ENCODE results near the gene NAT16.

NAT16 gene

DNA sequence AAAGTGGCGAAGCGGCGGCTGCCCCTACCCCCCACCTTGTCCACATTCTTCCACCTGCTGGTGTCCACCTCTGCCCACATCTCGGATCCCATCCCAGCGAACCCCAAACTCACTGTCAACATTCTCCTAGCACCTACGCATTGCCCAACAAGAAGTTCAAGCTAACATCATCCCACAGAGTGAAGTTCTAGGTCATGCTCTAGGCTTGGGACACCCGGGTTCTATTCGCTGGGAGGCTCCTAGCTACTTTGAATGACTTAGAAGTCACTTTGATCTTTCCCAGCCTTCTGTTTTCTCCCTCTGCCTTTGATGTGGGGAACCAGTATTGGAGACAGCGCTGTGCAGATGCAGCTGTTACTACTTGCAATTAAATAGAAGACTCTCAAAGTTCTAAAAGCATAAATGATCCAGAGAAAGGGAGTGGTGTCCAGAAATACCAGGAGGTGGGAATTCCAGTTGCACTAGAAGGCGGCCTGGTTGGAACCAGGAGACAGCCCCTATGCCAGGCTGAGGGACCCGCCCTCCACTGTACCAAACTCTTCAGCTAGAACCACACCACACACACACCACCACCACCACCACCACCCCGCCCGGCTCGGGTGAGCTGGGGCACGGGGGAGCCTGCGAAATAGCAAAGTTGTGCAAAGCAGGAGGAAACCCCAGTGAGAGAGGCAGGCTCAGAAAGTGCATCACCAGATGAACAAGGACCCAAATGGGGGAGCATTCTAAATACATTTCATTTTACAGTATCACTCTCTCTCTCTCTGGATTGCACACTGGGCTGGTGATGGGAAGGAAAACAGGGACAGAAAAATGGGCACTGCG is 9.3 kb downstream of the NAT16 start:
- no peak for DNase-seq

DNA sequence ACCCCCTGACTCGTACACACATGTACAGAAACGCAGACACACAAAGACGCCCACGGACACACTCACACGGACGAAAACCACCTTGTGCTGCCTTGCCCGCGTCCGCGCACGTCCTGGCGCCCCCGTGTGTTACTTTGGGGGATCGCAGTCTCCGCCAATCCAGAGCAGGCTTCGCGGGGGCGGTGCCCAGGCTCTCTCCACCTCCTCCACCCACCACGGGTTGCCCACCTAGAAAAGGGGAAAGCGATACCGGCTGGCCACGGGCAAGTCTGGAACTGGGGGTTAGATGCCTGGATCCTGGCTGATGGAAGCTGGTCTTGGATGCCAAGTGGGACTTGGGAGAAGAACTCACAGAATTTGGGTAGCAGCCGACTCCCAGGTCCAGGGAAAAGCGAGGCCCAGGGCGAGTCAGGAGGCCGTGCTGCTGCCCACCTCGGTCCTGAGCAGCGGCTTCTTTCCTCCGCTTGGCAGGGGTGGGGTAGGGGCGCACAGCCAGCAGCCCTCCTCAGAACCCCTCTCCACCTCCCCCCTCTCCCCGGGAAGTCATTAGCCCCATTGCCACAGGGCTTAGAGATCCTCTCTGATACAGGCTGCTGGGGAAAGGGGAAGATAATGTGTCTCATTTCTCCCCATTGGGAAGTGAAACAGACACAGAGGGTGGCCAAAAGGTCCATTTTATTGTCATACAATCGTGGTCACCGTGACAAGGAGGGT is 10.1 kb downstream of the NAT16 start:
- no peak for DNase-seq

- DNase-seq, result no peak
These were observed 10.8 kb downstream of the NAT16 start for GRCh38 chr7:101169110-101169837.

DNA sequence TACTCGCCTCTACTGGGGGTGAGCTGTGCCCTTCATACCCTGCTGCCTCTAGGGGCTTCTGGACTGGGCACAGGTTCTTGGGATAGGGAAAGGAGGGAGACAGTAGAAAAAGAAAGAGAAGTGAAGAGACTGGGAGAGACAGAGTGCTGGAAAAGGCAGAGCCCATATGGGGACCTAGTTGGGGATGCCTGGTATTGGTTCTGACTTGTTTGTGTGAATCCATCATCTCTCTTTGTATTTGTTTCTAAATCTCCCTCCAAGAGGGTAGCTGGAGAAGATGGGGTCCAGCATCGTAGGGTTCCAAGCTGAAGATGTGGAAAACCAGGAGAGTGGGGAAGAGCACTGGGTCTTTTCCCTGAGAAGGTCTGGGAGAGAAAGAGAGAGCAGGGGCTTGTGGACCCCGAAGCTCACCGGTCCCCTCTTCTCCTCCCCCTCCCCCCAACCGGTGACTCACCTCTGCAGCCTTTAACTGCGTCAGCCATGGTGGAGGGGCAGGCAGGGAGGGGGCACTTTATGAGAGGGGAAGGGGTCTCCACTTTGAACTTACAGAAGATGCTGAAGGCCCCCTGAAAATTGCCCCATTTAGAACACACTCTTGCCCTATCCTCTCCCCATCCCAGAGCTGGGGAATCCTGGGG is 11.6 kb downstream of the NAT16 start:
- DNase-seq, result no peak

DNA sequence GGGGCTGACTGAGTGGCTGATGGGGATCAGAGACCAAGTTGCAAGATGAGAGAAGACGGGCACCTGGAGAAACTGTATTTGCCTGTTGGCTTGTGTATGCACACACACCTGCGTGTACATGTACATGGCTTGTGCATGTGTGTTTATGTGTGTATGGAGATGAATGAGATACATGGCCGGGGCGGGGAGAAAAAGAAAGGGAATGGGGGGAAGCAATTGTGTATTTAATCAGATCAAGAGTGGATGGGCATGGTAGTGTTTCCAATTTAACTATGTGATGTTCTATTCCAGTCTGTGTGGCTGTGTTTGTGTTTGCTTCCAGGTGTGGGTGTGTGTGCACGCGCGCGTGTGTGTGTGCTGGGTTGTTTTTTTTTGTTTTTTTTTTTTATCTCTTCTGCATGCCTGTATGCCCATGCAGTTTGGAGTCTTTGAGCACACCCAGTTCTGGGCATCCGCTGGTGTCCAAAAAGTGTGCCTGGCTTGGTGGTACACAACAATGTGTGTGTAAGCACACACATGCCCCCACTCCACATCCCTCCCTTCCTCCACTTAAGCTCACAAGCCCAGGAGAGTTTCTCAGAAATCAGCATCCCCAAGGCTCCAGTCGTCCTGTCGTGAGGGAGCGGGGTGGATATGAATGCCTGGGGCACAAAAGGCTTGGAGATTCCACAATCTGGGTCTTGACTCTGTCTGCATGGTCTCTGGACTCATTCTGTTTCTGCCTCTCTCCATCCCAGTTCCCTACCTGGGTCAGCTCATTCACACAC is 12.3 kb downstream of the NAT16 start:
- DNase-seq, result no peak

DNA sequence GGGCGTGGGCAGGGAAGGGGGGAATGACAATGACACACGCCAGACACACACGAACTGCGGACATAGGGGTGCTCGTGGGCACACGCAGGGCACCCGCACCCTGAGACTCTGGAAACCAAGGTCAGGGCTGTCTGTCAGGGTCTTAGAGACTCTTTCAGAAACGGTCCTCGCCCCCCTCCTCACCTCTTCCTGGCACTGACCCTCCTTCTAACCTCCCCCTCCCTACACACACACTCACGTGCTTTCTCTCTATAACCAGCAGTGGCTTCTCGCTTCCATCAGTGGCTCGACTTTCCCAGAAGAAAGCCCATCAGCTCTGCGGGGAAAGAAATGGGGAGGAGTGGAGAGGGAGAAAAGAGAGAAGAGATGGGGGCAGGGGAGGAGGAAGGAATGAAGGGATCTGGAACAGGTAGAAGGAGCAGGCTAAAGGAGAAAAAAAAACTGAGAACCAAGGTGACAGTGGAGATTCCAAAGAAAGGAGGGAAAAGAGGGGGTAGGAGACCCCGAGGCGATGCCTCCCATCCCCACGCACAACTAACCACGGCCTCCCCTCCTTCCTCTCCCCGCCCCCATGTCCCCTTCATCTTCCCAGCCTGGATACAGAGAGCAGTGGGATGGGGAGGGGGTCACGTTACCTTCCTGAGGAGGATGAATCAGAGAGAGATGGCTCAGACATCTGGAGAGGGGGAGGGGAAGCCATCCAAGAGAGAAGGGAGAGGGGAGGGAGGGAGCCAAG is 13.0 kb downstream of the NAT16 start:
- DNase-seq, result no peak

GRCh38 chr7:101166648-101166908 is 13.5 kb downstream of the NAT16 start:
- no peak for DNase-seq

DNA sequence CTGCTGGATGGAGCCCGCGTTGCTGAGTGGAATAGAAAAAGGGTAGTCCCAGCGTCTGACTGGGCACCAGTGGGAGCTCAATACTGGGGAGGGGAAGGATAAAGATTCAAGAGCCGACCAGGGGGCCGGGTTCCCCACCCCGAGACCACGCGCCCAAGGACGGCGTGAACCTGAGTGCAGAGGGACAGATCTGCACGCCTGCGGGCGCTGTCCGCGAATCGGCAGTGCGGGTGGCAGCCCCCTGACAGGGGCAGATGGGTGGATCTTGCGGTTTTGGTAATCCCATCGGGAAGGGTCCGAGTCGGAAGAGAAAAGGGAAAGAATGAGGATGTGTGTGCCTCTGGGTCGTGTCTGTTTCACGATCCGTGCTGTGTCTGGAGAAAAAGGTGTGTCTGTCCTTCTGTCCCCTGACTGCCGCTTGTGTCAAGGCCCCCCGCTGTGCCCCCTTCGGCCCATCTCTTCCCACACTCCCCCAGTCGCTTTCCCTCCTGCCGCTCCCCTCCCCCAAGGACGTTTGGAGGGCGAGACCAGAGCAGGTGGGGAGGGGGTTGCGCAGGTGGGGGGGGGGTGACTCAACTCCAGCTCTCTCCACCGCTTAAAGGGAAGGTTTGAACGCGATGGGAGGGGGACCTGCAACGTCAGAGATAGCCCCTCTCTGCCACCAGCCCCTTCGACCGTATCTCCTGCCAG is 14.0 kb downstream of the NAT16 start:
- DNase-seq, result no peak

DNA sequence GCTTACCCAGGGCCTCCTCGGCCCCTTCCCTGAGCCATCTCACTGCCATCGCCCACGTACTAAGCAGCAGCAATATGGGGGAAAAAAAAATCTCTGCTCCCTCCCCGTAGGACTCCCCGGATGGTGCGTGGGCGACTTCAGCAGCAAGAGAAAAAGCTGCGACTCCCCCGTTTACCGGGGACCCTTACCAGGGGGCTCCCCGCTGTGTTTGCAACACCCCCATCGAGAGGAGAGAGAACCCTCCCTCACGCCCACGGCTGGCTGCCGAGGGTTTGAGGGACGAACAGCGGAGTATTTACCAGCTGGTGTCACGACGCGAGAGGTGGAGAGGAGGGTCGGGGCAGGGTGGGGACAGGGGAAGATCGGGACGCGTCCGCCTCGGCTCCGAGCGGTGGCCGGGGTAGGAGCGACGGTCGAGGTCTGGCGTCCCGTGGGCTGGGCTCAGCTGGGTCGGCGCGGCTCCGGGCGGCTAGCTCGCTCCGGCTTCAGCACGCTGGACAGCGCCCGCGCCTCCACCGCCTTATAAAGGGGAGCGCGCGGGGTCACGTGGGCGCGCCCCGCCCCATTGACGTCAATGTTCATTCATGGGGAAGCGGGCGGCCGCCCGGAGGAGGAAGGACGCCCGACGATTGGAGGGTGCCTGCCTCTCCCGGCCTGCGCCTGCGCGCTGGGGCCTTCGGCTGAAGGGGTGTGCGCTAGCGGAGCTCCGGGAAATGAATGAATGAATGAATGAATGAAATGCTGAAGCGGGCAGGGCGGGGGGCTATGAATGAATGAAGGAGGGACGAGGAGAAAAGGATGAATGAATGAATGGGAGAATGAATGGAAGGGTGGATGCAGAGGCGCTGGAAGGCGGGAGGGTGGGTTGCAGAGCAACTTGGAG is 14.8 kb downstream of the NAT16 start, which contains the start of gene VGF:
TSS of gene VGF (minus strand) at position 495 of the 883 bp plus-strand sequence. CDS start 726 bp downstream, outside the sequence.
- peak; percentile 87 for DNase-seq

- no peak for DNase-seq
These were observed 15.8 kb downstream of the NAT16 start for GRCh38 chr7:101164071-101164840.

GRCh38 chr7:101163279-101164070 is 16.6 kb downstream of the NAT16 start:
- DNase-seq, result peak; percentile 34

- no peak for DNase-seq
These were observed 17.4 kb downstream of the NAT16 start for GRCh38 chr7:101162551-101163278.

GRCh38 chr7:101161692-101162471 is 18.2 kb downstream of the NAT16 start:
- DNase-seq, result no peak

- no peak for DNase-seq
These were observed 19.2 kb downstream of the NAT16 start for GRCh38 chr7:101160910-101161309.

DNA sequence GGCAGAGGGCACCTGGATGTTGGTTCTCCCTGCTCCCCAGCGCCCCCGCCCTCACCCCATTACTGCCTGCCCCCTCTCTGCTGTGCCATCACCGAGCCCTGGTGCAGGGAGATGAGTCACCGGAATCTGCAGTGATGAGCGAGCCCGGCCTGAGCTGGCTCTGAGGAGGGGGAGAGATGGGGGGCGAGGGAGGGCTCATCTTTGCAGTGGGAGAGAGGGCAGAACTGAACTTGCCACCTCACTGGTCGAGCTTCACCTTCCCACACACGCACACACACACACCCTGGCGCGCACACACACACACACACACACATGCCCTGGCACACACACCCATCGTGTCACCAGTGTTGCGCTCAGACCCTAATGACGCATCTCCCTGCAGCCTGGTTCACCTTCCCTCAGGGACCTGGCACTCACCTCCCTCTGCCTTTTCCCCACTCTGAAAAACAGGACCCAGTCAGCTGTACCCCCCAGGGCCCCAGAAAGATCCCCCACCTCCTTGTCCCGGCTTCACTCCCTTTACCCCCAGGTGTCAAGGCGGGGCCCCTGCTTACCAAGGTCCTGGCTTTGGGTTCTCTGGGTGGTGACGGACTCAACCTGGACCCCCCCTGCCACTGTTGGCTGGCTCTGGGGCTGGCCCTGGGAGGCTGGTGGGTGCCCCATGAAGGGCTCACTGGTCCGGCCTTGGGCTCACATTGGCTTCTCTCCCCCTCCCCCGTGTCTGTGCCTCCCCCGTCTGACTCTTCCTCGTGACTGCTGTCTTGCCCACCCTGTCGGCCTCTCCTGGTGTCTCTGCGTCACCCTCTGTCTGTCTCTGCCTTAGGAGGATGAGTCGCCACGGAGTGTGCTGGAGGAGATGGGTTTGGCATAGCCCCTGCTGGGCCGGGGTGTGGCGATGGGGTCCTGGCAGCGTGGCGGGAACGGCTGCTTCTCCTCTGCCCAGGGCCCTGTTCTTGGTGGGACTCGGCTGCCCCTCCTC is 20.1 kb downstream of the NAT16 start:
- DNase-seq, result no peak

Measured in DMS79 (cell line).